GM12864 (cell line): ENCODE results near the gene ADPGK.

ENCODE experiments used
- DNase-seq: peaks from one replicate; pipeline ENCODE4 v3.0.0-alpha.2; 2011; ENCODE audit warnings: low read depth
- H3K4me3 ChIP-seq: 2 replicates; pipeline ENCODE4 v1.5.1; 2011; ENCODE audit warnings: mild to moderate bottlenecking, low read depth, low read length, control low read depth
- TF ChIP-seq, protein P1 (sequence below): IDR thresholded peaks from 2 replicates; pipeline ENCODE4 v1.5.1; 2011; ENCODE audit warnings: low read depth, mild to moderate bottlenecking, moderate library complexity, low read length, control low read depth, inconsistent platforms; ENCODE audit errors: missing control alignments

Gene ADPGK

DNA sequence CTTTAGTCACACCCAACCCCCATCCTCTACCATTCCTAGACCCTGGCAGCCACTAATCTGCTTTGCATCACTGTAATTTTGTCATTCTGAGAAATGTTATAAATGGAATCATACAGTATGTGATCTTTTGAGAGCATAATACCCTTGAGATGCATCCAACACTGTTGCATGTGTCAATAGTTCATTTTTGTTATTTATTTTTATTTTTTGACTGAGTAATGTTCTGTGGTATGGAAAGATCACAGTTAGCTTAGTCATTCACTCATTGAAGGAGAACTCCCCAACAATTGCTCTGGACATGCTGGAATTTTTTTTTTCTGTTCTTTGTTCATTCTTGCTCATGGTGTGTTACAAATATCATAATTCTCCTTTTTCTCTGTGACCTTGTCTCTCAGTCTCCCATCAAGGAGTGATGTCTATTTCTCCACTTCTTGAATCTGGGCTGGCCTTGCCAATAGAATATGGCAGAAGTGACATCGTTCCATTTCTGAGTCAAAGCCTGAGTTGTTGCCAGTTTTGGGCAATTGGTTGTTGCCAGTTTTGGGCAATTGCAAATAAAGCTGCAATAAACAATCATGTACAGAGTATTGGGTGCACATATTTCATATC is 6.8 kb upstream of the ADPGK start:
- DNase-seq: no peak
- H3K4me3 ChIP-seq: no peak overlapping the region
- TF ChIP-seq, protein P1, sequence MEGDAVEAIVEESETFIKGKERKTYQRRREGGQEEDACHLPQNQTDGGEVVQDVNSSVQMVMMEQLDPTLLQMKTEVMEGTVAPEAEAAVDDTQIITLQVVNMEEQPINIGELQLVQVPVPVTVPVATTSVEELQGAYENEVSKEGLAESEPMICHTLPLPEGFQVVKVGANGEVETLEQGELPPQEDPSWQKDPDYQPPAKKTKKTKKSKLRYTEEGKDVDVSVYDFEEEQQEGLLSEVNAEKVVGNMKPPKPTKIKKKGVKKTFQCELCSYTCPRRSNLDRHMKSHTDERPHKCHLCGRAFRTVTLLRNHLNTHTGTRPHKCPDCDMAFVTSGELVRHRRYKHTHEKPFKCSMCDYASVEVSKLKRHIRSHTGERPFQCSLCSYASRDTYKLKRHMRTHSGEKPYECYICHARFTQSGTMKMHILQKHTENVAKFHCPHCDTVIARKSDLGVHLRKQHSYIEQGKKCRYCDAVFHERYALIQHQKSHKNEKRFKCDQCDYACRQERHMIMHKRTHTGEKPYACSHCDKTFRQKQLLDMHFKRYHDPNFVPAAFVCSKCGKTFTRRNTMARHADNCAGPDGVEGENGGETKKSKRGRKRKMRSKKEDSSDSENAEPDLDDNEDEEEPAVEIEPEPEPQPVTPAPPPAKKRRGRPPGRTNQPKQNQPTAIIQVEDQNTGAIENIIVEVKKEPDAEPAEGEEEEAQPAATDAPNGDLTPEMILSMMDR: no peak

DNA sequence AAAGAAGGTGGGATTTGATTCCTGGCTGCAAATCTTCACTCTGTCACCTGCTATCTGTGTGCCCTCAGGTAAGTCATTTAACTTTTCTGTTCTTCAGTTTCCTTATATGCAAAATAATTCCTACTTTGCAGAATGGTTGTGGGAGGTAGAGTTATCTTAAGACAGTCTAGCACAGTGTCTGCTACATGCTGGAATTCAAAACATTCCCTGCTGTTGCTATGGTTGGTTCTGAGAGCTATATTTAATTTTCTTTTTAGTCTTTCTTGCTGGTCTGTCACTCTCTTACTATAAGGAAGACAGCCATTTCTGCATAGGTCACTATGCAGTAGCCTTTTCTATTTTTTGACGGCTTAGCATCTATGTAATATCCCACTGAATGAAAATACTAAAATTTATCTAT is 4.0 kb upstream of the ADPGK start:
- TF ChIP-seq, protein P1: no peak
- H3K4me3 ChIP-seq: no peak overlapping the region
- no peak for DNase-seq

DNA sequence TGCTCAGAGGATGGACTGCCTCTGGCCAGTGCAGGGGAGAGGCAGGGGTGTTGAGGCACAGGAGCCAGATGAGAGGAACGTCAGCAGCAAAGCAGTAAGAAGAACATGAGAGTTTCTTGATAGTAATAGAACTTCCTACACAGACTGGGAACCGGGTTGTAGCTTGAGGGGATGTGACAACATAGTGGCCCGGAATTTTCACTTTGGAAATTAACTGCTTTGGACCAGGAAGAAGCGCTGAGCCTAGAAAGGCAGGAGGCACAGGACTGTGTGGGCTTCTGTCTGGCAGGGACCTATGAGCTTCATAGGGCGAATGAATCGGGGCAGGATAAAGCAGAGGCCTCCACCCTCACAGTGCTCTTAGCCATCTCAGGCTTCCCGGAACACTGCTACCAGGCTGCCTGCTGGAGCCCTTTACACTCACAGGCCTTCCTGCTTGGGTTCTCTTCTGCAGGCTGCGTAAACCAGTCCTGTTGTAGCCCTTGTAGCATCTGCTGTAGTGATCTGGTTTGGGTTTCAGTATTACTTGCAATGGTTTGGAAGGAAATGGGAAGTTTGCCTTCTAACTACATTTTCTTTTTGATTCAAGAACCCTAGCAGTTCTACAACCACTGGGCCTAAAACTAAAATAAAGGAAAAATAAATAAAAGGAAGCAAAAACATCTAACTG is 3.3 kb upstream of the ADPGK start:
- no peak overlapping the region for H3K4me3 ChIP-seq
- DNase-seq: peak; percentile 19
- TF ChIP-seq, protein P1: no peak

DNA sequence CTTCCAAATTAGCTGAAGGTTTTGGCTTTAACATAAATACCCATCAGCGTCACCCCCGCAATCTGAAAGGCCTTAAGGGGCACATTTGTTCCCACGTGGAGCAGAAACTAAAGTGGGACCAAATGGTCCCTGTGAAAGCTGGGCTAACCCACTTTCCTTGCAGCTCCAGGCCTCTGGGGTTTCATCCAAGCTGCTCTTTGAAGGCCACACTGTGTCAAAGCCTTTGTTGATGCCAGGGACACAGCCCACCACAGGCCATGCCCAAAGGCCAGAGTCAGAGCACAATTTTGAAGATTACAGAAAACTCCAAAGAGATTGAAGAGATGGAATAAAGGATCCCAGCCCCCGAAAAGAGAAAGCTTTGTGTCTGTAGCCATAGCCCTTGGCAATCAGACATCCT is 2.7 kb upstream of the ADPGK start:
- DNase-seq: no peak
- TF ChIP-seq, protein P1: no peak
- no peak overlapping the region for H3K4me3 ChIP-seq

DNA sequence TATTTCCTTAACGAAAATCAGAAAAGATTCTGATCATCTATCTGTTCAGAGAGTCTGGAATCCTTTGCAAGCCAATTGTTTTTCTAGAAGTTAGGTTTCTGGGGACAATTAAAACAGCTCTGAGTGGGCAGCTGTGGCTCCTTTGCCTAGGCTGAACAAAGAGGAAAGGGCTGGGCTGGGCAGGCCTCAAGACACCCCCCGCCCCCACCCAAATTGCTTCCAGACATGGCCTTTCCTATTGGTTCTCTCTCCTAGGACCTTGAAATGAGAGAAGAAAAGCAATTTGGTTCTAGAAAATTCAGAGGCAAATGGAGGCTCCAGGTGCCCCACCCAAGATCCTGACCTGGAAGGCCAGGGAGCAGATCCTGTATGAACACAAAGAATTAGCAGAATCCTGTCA is 2.3 kb upstream of the ADPGK start:
- no peak overlapping the region for H3K4me3 ChIP-seq
- DNase-seq: no peak
- TF ChIP-seq, protein P1: no peak

DNA sequence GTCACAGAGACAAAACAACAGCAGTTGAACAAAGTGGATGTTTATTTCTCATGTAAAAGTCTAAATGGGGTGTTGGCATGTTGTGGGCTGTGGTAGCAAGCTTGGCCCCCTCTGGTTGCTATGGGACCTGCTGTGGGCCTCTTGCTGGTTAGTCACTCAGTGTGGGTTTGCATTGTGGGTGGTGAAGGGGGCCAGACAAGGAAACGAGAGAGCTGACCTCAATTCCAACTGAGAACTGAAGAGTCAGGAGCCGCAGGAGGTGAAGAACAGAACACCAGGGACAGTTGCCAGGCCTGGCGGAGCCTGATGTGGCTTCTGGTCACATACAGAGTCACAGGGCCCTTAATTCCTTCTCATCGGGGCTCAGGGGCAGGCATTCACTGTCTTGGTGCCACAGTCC is 1.9 kb upstream of the ADPGK start:
- TF ChIP-seq, protein P1: no peak
- DNase-seq: no peak
- H3K4me3 ChIP-seq: no peak overlapping the region

DNA sequence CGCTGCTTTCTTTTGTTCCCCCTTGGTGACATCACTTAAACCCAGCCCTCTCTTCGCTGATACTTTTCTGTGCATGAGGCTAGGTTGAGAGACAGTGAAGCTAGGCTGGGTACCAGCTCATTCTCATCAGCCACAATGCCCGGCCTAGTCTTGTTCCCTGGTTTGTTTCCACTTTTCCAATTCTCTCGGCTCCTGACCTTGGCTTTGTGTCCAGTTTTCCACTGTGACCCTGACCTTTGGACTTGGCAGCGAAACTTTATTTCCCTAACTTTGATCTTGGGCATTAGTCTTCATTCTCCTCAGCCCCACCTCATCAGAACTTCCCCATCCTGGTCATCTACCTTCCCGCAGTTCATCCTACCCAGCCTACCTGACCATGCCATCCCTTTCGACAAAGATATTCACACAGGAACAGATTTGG is 908 bp upstream of the ADPGK start:
- no peak for DNase-seq
- H3K4me3 ChIP-seq: peak overlapping the region; percentile 83
- TF ChIP-seq, protein P1: no peak
